GM19239 (cell line): ENCODE data around the gene PUDP.
"Not testable (repeated sequence)": the region's sequence is repeated elsewhere in the genome, so short reads cannot be mapped to it uniquely, and the experiment has no call there.

Experiments used
- DNase-seq: peaks from one replicate; pipeline ENCODE4 v3.0.0; 2011; ENCODE audit warnings: low spot score; ENCODE audit not compliant: insufficient read length
- FAIRE-seq: peaks from 2 replicates; lab custom pipeline; 2011; peaks lifted over from hg19 to GRCh38; lab: Jason Lieb, UNC

Gene PUDP

GRCh38 chrX:7110821-7111276 lies 37.1 kb downstream of the PUDP start:
- FAIRE-seq (peak; percentile 98), DNase-seq (no peak)

- FAIRE-seq (peak; percentile 99), DNase-seq (no peak)
These were observed 37.8 kb downstream of the PUDP start for GRCh38 chrX:7109838-7110793.

- DNase-seq (no peak), FAIRE-seq (no peak)
These were observed 38.9 kb downstream of the PUDP start for GRCh38 chrX:7109049-7109531.

GRCh38 chrX:7108030-7108429 lies 39.9 kb downstream of the PUDP start:
- no peak for FAIRE-seq
- no peak for DNase-seq

- DNase-seq (no peak), FAIRE-seq (peak; percentile 70)
These were observed 41.3 kb downstream of the PUDP start for GRCh38 chrX:7106649-7107048.

- FAIRE-seq (peak; percentile 62), DNase-seq (no peak)
These were observed 45.8 kb downstream of the PUDP start for GRCh38 chrX:7102119-7102518.

- no peak for DNase-seq
- no peak for FAIRE-seq
These were observed 47.9 kb downstream of the PUDP start for GRCh38 chrX:7100022-7100421.

- not testable (repeated sequence) for FAIRE-seq, DNase-seq
These were observed 52.3 kb downstream of the PUDP start for GRCh38 chrX:7095657-7096056.

GRCh38 chrX:7093305-7093704 lies 54.6 kb downstream of the PUDP start:
- FAIRE-seq (no peak), DNase-seq (no peak)

- FAIRE-seq = no peak
- no peak for DNase-seq
These were observed 55.4 kb downstream of the PUDP start for GRCh38 chrX:7092543-7092942.

GRCh38 chrX:7091923-7092322 lies 56.0 kb downstream of the PUDP start:
- FAIRE-seq (no peak), DNase-seq (no peak)

GRCh38 chrX:7090641-7091040 lies 57.3 kb downstream of the PUDP start:
- DNase-seq (no peak), FAIRE-seq (no peak)

GRCh38 chrX:7088968-7089615 lies 58.9 kb downstream of the PUDP start:
- DNase-seq (no peak), FAIRE-seq (peak; percentile 82)

GRCh38 chrX:7086384-7086783 lies 61.6 kb downstream of the PUDP start:
- DNase-seq = no peak

GRCh38 chrX:7085879-7086278 lies 62.1 kb downstream of the PUDP start:
- no peak for DNase-seq
- FAIRE-seq = no peak

More at GRCh38 chrX:7086384-7086783, 61.6 kb downstream of the PUDP start:
- FAIRE-seq = peak; percentile 70

GRCh38 chrX:7084841-7085240 lies 63.1 kb downstream of the PUDP start:
- DNase-seq = no peak
- peak; percentile 59 for FAIRE-seq

- FAIRE-seq (peak; percentile 99), DNase-seq (no peak)
These were observed 64.2 kb downstream of the PUDP start for GRCh38 chrX:7083468-7084396.

GRCh38 chrX:7083021-7083420 lies 64.9 kb downstream of the PUDP start:
- DNase-seq = no peak
- FAIRE-seq = no peak

- no peak for DNase-seq
- FAIRE-seq = no peak
These were observed 65.4 kb downstream of the PUDP start for GRCh38 chrX:7082556-7082955.
